ENCODE measurements around the gene CD44. TPM values are rescaled to one million over a fixed set of nuclear protein-coding genes. Genes with fewer than 3 reads are reported as not detected.

The CD44 gene
- total RNA-seq, 6 experiments from 2014 or later, result 12.2 to 64.1 (median 22.9) TPM

GRCh38 chr11:35133656-35134055 is 5.3 kb upstream of the CD44 start:
- DNase-seq, result no peak
- no peak overlapping the region for H3K4me3 ChIP-seq
- intact Hi-C loops (cut with DNase I), result no loop called here
- H3K36me3 ChIP-seq, result no peaks in the 10 kb centered on the region
- no peaks in the 10 kb centered on the region for H3K9me3 ChIP-seq
- no peak overlapping the region for H3K27ac ChIP-seq
- no peak for ATAC-seq
- no peaks in the 10 kb centered on the region for H3K27me3 ChIP-seq
- H3K4me1 ChIP-seq, result peaks cover 0 to 2% (median 0%) of the 10 kb centered on the region in 4 donors
- 90% methylated on average over 1 of the region's 1 CpG for WGBS (ENCODE audit: insufficient coverage, low coverage, low lambda C conversion rate, missing lambda C conversion rate)
- TF ChIP-seq CTCF (IDR thresholded peaks at IDR 0.05), result no peak
- no peak for TF ChIP-seq POLR2A (IDR thresholded peaks at IDR 0.05)

GRCh38 chr11:35134403-35135148 is 4.4 kb upstream of the CD44 start:
- Histone ChIP-seq H3K27me3 (no peaks in the 10 kb centered on the region), H3K9me3 (no peaks in the 10 kb centered on the region), H3K4me1 (peaks cover 0 to 9% (median 0%) of the 10 kb centered on the region in 4 donors), H3K27ac (no peak overlapping the region), H3K36me3 (no peaks in the 10 kb centered on the region), H3K4me3 (no peak overlapping the region)
- ATAC-seq, result no peak
- no peak for DNase-seq
- 58% methylated on average over 4 of the region's 4 CpGs for WGBS (ENCODE audit: insufficient coverage, low coverage, low lambda C conversion rate, missing lambda C conversion rate)
- no peak for TF ChIP-seq POLR2A (IDR thresholded peaks at IDR 0.05)
- no peak for TF ChIP-seq CTCF (IDR thresholded peaks at IDR 0.05)
- intact Hi-C loops (cut with DNase I), result no loop called here

- intact Hi-C loops (cut with DNase I), result no loop called here
- Histone ChIP-seq H3K4me1 (peaks cover 0 to 9% (median 0%) of the 10 kb centered on the region in 4 donors), H3K9me3 (no peaks in the 10 kb centered on the region), H3K27ac (no peak overlapping the region), H3K27me3 (no peaks in the 10 kb centered on the region), H3K4me3 (no peak overlapping the region), H3K36me3 (no peaks in the 10 kb centered on the region)
- 33% methylated on average over 3 of the region's 3 CpGs for WGBS (ENCODE audit: insufficient coverage, low coverage, low lambda C conversion rate, missing lambda C conversion rate)
- DNase-seq (no peak), ATAC-seq (no peak)
- no peak for TF ChIP-seq CTCF (IDR thresholded peaks at IDR 0.05)
- TF ChIP-seq POLR2A (IDR thresholded peaks at IDR 0.05), result no peak
These were observed 3.7 kb upstream of the CD44 start for GRCh38 chr11:35135222-35135621.

- TF ChIP-seq CTCF (IDR thresholded peaks at IDR 0.05) (no peak), POLR2A (IDR thresholded peaks at IDR 0.05) (no peak)
- H3K9me3 ChIP-seq, result no peaks in the 10 kb centered on the region
- DNase-seq (no peak), ATAC-seq (no peak)
- intact Hi-C loops (cut with DNase I), result no loop called here
- no peaks in the 10 kb centered on the region for H3K36me3 ChIP-seq
- no peak overlapping the region for H3K27ac ChIP-seq
- no peaks in the 10 kb centered on the region for H3K27me3 ChIP-seq
- WGBS (ENCODE audit: insufficient coverage, low coverage, low lambda C conversion rate, missing lambda C conversion rate), result 67% methylated on average over 1 of the region's 5 CpGs
- H3K4me3 ChIP-seq, result no peak overlapping the region
- H3K4me1 ChIP-seq, result peaks cover 0 to 9% (median 0%) of the 10 kb centered on the region in 4 donors
These were observed 2.7 kb upstream of the CD44 start for GRCh38 chr11:35136311-35136710.

All from right lobe of liver (tissue), 6 donors.